Panc1 (cell line): ENCODE data around the gene CDK5RAP3. TPM values are rescaled to one million over a fixed set of nuclear protein-coding genes. Genes with fewer than 3 reads are reported as not detected.
"Not testable (repeated sequence)": the region's sequence is repeated elsewhere in the genome, so short reads cannot be mapped to it uniquely, and the experiment has no call there.

Source experiments
- ATAC-seq: fragments of 200-7000 bp; cut with Tn5 transposase; 2 replicates; pipeline ENCODE4 v1.9.1; 2020; ENCODE audit warnings: mild to moderate bottlenecking, moderate library complexity
- BruUV-seq: library from RNA; stranded (reverse); fragments of 400-500 nt; replicated peaks from 2 replicates; lab custom pipeline; 2021; lab: Mats Ljungman, UMichigan
- CTCF ChIA-PET: fragments of 300-600 bp; sonication (Branson Sonifier 250); formaldehyde crosslinking; loops from one replicate; lab custom pipeline; 2022; ENCODE audit warnings: antibody characterized with exemption; lab: Charles Lee
- POLR2A ChIA-PET: fragments of 300-600 bp; sonication (Branson Sonifier 250); formaldehyde crosslinking; loops from one replicate; lab custom pipeline; 2022; ENCODE audit warnings: antibody characterized with exemption; lab: Charles Lee
- DNase-seq: peaks from one replicate; pipeline ENCODE4 v3.0.0-alpha.2; 2010; ENCODE audit warnings: low read depth, low spot score
- H3K27ac ChIP-seq: 2 replicates; pipeline ENCODE4 v1.5.1; 2011; ENCODE audit warnings: mild to moderate bottlenecking, low read length, inconsistent platforms
- H3K27me3 ChIP-seq: fragments of 200-500 bp; sonication (Bioruptor generic); 2 replicates; pipeline ENCODE4 v1.6.0; 2014; ENCODE audit warnings: low read length, inconsistent platforms; ENCODE audit not compliant: control insufficient read depth, insufficient read depth
- H3K36me3 ChIP-seq: fragments of 200-500 bp; sonication (Bioruptor generic); 2 replicates; pipeline ENCODE4 v1.5.1; 2014; ENCODE audit warnings: inconsistent platforms, mild to moderate bottlenecking, low read length, moderate library complexity; ENCODE audit not compliant: control insufficient read depth, insufficient read depth
- H3K4me1 ChIP-seq: 2 replicates; pipeline ENCODE4 v1.5.1; 2011; ENCODE audit warnings: inconsistent platforms, mild to moderate bottlenecking, low read length, moderate library complexity; ENCODE audit not compliant: control insufficient read depth, insufficient read depth
- H3K4me3 ChIP-seq, 2 experiments: 2 replicates each; pipeline ENCODE4 v1.5.1; 2011 to 2012; ENCODE audit warnings: low read depth in 2 of 2, low read length in 2 of 2, mild to moderate bottlenecking in 2 of 2, inconsistent platforms in 1 of 2, moderate library complexity in 1 of 2
- H3K9me3 ChIP-seq: fragments of 200-500 bp; sonication (Bioruptor generic); 2 replicates; pipeline ENCODE4 v1.5.1; 2014; ENCODE audit warnings: low read depth, mild to moderate bottlenecking, inconsistent platforms, low read length, moderate library complexity; ENCODE audit not compliant: control insufficient read depth, insufficient read depth
- POLR2AphosphoS5 ChIP-seq: IDR thresholded peaks from 2 replicates; pipeline ENCODE4 v1.6.1; 2012; ENCODE audit warnings: mild to moderate bottlenecking, low read depth, low read length, moderate library complexity
- SIN3A ChIP-seq: IDR thresholded peaks from 2 replicates; pipeline ENCODE4 v1.6.1; 2012; ENCODE audit warnings: low read depth, mild to moderate bottlenecking, low read length, moderate library complexity, borderline replicate concordance; ENCODE audit not compliant: insufficient read depth
- TCF7L2 ChIP-seq: IDR thresholded peaks from 2 replicates; pipeline ENCODE4 v1.6.1; 2011; ENCODE audit warnings: mild to moderate bottlenecking, low read depth, low read length, inconsistent platforms
- in situ Hi-C: cut with HindIII; loops from 2 replicates; pipeline ENCODE4 v1.10.0; 2016; ENCODE audit warnings: low sequenced_read_pairs, low pct_unique_long_range_greater_than_20kb
- intact Hi-C: fragments of 100-400 bp; cut with micrococcal nuclease; formaldehyde crosslinking; loops from one replicate; pipeline ENCODE4 v1.10.0; 2022; ENCODE audit not compliant: unreplicated experiment
- total RNA-seq: library from RNA; stranded (reverse); gene quantifications from one replicate; pipeline ENCODE4 v1.2.1, GENCODE V29; 2021; ENCODE audit not compliant: unreplicated experiment
- TF ChIP-seq, protein P1 (sequence below): fragments of 450-650 bp; IDR thresholded peaks from 2 replicates; pipeline ENCODE4 v1.5.1; 2017; ENCODE audit warnings: mild to moderate bottlenecking
- TF ChIP-seq, protein P2 (sequence below), 2 experiments: IDR thresholded peaks; 2 replicates each; pipeline ENCODE4 v1.6.1; 2011 to 2012; ENCODE audit warnings: low read depth in 2 of 2, control low read depth in 1 of 2, low read length in 1 of 2, mild to moderate bottlenecking in 1 of 2, moderate library complexity in 1 of 2; ENCODE audit not compliant: insufficient read depth in 1 of 2

CDK5RAP3 gene
- total RNA-seq, 1 experiment from 2014 or later = 193 TPM

DNA sequence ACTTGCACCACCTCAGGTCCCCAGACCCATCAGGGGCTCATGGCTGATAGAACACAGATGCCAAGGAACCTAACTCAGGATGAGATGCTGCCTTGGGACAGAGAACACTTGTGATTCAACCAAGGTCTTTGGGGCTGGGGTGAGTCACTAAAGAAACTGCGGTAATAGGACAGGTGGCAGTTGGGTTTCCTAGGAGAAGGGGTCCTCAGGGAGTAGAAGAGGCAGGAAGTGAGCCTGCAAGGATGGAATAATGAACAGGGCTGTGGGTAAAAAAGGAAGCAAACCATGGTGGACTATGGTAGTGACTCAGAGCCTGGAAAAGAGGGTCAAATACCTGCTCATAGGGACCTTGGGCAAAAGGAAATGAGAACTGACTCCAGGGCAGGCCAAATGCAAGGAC lies 36.1 kb upstream of the CDK5RAP3 start:
- Histone ChIP-seq H3K9me3 (no peaks in the 10 kb centered on the region), H3K4me3 (no peak overlapping the region), H3K27me3 (no peaks in the 10 kb centered on the region), H3K4me1 (no peaks in the 10 kb centered on the region), H3K36me3 (no peaks in the 10 kb centered on the region), H3K27ac (no peak overlapping the region)
- BruUV-seq = no TSS peak
- intact Hi-C loops (no loop called here), in situ Hi-C loops (no loop called here)
- CTCF ChIA-PET = no interaction called here
- POLR2A ChIA-PET = no interaction called here
- DNase-seq (no peak), ATAC-seq (no peak)
- TF ChIP-seq SIN3A = no peak
- TF ChIP-seq, protein P1, sequence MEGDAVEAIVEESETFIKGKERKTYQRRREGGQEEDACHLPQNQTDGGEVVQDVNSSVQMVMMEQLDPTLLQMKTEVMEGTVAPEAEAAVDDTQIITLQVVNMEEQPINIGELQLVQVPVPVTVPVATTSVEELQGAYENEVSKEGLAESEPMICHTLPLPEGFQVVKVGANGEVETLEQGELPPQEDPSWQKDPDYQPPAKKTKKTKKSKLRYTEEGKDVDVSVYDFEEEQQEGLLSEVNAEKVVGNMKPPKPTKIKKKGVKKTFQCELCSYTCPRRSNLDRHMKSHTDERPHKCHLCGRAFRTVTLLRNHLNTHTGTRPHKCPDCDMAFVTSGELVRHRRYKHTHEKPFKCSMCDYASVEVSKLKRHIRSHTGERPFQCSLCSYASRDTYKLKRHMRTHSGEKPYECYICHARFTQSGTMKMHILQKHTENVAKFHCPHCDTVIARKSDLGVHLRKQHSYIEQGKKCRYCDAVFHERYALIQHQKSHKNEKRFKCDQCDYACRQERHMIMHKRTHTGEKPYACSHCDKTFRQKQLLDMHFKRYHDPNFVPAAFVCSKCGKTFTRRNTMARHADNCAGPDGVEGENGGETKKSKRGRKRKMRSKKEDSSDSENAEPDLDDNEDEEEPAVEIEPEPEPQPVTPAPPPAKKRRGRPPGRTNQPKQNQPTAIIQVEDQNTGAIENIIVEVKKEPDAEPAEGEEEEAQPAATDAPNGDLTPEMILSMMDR = no peak
- TF ChIP-seq TCF7L2 = no peak
- no peak for TF ChIP-seq POLR2AphosphoS5
- TF ChIP-seq, protein P2, sequence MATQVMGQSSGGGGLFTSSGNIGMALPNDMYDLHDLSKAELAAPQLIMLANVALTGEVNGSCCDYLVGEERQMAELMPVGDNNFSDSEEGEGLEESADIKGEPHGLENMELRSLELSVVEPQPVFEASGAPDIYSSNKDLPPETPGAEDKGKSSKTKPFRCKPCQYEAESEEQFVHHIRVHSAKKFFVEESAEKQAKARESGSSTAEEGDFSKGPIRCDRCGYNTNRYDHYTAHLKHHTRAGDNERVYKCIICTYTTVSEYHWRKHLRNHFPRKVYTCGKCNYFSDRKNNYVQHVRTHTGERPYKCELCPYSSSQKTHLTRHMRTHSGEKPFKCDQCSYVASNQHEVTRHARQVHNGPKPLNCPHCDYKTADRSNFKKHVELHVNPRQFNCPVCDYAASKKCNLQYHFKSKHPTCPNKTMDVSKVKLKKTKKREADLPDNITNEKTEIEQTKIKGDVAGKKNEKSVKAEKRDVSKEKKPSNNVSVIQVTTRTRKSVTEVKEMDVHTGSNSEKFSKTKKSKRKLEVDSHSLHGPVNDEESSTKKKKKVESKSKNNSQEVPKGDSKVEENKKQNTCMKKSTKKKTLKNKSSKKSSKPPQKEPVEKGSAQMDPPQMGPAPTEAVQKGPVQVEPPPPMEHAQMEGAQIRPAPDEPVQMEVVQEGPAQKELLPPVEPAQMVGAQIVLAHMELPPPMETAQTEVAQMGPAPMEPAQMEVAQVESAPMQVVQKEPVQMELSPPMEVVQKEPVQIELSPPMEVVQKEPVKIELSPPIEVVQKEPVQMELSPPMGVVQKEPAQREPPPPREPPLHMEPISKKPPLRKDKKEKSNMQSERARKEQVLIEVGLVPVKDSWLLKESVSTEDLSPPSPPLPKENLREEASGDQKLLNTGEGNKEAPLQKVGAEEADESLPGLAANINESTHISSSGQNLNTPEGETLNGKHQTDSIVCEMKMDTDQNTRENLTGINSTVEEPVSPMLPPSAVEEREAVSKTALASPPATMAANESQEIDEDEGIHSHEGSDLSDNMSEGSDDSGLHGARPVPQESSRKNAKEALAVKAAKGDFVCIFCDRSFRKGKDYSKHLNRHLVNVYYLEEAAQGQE (IDR thresholded peaks at IDR 0.05; ENCODE audit: insufficient read depth in 1 of 2, low read depth in 2 of 2, low read length in 1 of 2) = no peak

DNA sequence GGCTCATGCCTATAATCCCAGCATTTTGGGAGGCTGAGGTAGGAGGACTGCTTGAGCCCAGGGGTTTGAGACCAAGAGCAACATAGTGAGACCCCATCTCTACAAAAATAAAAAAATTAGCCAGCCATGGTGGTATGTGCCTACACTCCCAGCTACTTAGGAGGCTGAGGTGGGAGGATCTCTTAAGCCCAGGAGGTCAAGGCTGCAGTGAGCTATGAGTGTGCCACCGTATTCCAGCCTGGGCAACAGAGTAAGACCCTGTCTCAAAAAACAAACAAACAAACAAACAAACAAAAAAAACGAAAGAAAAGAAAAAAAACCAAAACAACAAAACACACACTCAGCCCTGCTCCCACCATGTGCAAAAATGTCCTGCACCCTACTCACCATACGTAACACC lies 35.4 kb upstream of the CDK5RAP3 start:
- H3K36me3 ChIP-seq, H3K9me3 ChIP-seq, DNase-seq, H3K27me3 ChIP-seq, intact Hi-C loops, BruUV-seq, CTCF ChIA-PET, in situ Hi-C loops, ATAC-seq, POLR2A ChIA-PET, H3K4me3 ChIP-seq, H3K4me1 ChIP-seq, H3K27ac ChIP-seq: not testable (repeated sequence)

DNA sequence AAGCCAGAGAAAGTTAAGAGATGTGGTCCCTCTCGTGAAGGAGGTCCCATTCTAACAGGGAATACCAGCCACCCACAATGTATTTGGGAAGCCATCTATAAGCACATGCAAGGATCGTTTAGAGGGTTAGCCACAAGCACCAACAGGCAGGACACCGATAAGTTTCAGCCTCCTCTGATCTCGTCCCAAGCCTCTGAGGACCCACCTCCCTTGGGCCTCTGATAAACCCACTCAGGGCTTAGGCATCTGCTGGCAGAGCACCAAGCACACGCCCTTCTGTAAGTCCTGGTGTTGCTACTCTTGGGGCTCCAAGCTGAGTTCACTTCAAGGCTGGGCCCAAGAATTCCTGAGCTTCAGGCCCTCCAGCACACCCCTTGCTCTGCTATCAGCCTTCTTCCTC lies 35.0 kb upstream of the CDK5RAP3 start:
- Histone ChIP-seq H3K27ac (no peak overlapping the region), H3K36me3 (no peaks in the 10 kb centered on the region), H3K4me3 (no peak overlapping the region), H3K4me1 (no peaks in the 10 kb centered on the region), H3K27me3 (no peaks in the 10 kb centered on the region), H3K9me3 (no peaks in the 10 kb centered on the region)
- ATAC-seq (no peak; the same call in 1 of the 2 replicates), DNase-seq (no peak)
- no peak for TF ChIP-seq POLR2AphosphoS5
- TF ChIP-seq, protein P2 (IDR thresholded peaks at IDR 0.05; ENCODE audit: insufficient read depth in 1 of 2, low read depth in 2 of 2, low read length in 1 of 2) = no peak
- TF ChIP-seq TCF7L2 = no peak
- no peak for TF ChIP-seq SIN3A
- TF ChIP-seq, protein P1 = no peak
- ChIA-PET CTCF (no interaction called here), POLR2A (no interaction called here)
- BruUV-seq = no TSS peak
- intact Hi-C loops = no loop called here
- in situ Hi-C loops = no loop called here
